Right lobe of liver (tissue), 6 donors: ENCODE results near the gene NRSN1. TPM values are rescaled to one million over a fixed set of nuclear protein-coding genes. Genes with fewer than 3 reads are reported as not detected.

ENCODE experiments used
- ATAC-seq, 4 donors: fragments of 200-7000 bp; cut with Tn5 transposase; one replicate each; pipeline ENCODE4 v1.9.1; 2020; ENCODE audit warnings: mild to moderate bottlenecking in 4 of 4, moderate library complexity in 4 of 4
- DNase-seq, 3 donors: peaks; one replicate each; pipeline ENCODE4 v3.0.0-alpha.2; 2020
- H3K27ac ChIP-seq, 3 donors: fragments of 200-600 bp; one replicate each; pipeline ENCODE4 v1.8.0; 2022
- H3K27me3 ChIP-seq, 2 donors: fragments of 200-600 bp; one replicate each; pipeline ENCODE4 v1.8.0; 2022
- H3K36me3 ChIP-seq, 4 donors: fragments of 200-600 bp; sonication (generic) in 1 of 4; one replicate each; pipeline versions ENCODE4 v1.5.1 to v1.8.0; 2017 to 2022; ENCODE audit warnings: control low read depth in 1 of 4
- H3K4me1 ChIP-seq, 4 donors: fragments of 200-600 bp; sonication (generic) in 1 of 4; one replicate each; pipeline versions ENCODE4 v1.5.1 to v1.8.0; 2017 to 2022; ENCODE audit warnings: control low read depth in 1 of 4
- H3K4me3 ChIP-seq, 3 donors: fragments of 200-600 bp; one replicate each; pipeline ENCODE4 v1.8.0; 2022
- H3K9me3 ChIP-seq, 4 donors: fragments of 200-600 bp; sonication (generic) in 1 of 4; one replicate each; pipeline versions ENCODE4 v1.5.1 to v1.8.0; 2017 to 2022; ENCODE audit warnings: control low read depth in 1 of 4
- CTCF ChIP-seq, 4 donors: fragments of 200-600 bp in 3 of 4; fragments of 450-650 bp in 1 of 4; IDR thresholded peaks; one replicate each; pipeline versions ENCODE4 v1.5.1 to v1.8.0; 2016 to 2022; ENCODE audit warnings: antibody characterized with exemption in 4 of 4, mild to moderate bottlenecking in 2 of 4
- POLR2A ChIP-seq: fragments of 450-650 bp; IDR thresholded peaks from one replicate; pipeline ENCODE4 v1.6.1; 2017; ENCODE audit warnings: antibody characterized with exemption, mild to moderate bottlenecking
- WGBS: methylation state at CpG from one replicate; pipeline ENCODE4 v1.1.6; 2018; ENCODE audit warnings: low coverage, low lambda C conversion rate; ENCODE audit not compliant: insufficient coverage; ENCODE audit errors: missing lambda C conversion rate; 5-methylcytosine and 5-hydroxymethylcytosine counted together
- intact Hi-C, 2 donors: fragments of 100-400 bp; cut with DNase I; formaldehyde crosslinking; loops; one replicate each; pipeline versions ENCODE4 v1.11.2 to v1.14.1; 2022
- total RNA-seq, 6 experiments: library from RNA; depleted of rRNA in 2 of 6; stranded (reverse); fragments of >200 nt in 2 of 6; fragmentation: NEBNext Ultra II Directional in 3 of 6; extraction: Animal tissue kit (Norgen Biotek cat#: 25700) in 3 of 6; gene quantifications; one replicate each; pipeline versions ENCODE4 v1.1.0 to v1.2.4, GENCODE V29; 2016 to 2023
- donor health status: DM: no; HTN: yes; CAD: no.
- donor health status: DM: no; HTN: no; CAD: no.
- donor health status: DM: no; HTN: no; CAD: no.
- donor health status: DM: no; HTN: yes; CAD: no.
- donor health status: DM: no; HTN: yes; CAD: no.

NRSN1 gene
- total RNA-seq, 6 experiments from 2014 or later = not detected

DNA sequence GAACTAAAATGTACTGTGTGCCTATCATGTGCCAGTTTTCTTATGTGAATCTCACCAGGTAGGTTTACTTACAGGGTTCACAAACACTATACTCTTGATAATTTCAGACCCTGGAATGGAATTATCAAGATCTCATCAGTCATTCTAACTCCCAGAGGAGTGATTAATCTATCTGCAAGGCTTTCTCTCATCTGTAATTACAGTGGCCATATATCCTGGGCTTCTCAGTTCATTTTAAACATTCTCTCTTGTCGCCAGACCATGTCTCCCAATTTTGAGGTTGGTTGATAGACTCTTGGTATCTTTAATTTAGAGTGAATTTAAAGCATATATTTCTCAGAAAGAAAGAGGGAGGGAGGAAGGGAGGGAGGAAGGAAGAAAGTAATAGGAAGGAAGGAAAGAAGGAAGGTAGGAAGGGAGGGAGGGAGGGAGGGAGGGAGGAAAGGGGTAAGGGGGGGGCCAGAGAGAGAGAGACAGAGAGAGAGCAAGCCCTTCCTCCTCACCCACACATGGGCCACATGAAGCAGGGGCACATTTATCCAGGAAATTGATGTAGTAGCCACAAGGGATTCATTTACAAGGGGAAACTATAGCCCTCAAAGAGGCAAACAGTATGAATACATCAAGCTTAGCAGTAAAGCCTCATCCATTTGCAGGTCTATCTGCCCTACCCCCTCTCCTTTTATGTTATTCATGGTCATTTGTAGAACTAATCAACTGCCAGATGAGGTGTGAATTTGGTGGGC, 25.8 kb upstream of the NRSN1 start:
- no peak for DNase-seq

GRCh38 chr6:24100770-24101155, 25.3 kb upstream of the NRSN1 start:
- Histone ChIP-seq H3K27ac (no peak overlapping the region), H3K4me3 (no peak overlapping the region), H3K9me3 (no peaks in the 10 kb centered on the region), H3K27me3 (no peaks in the 10 kb centered on the region), H3K4me1 (no peaks in the 10 kb centered on the region), H3K36me3 (no peaks in the 10 kb centered on the region)
- intact Hi-C loops = no loop called here
- TF ChIP-seq CTCF (IDR thresholded peaks at IDR 0.05) (no peak), POLR2A (no peak)
- DNase-seq = no peak
- ATAC-seq = no peak
- 21% methylated on average over 2 of the region's 2 CpGs for WGBS

More for the DNA sequence above, 25.8 kb upstream of the NRSN1 start:
- no peaks in the 10 kb centered on the region for H3K27me3 ChIP-seq
- WGBS = 25% methylated on average over 1 of the region's 1 CpG
- no peak for TF ChIP-seq POLR2A
- no peak for TF ChIP-seq CTCF (IDR thresholded peaks at IDR 0.05)
- no peak overlapping the region for H3K27ac ChIP-seq
- no peaks in the 10 kb centered on the region for H3K36me3 ChIP-seq
- no peak for ATAC-seq
- intact Hi-C loops = no loop called here
- H3K4me3 ChIP-seq = no peak overlapping the region
- H3K9me3 ChIP-seq = no peaks in the 10 kb centered on the region
- H3K4me1 ChIP-seq = no peaks in the 10 kb centered on the region

DNA sequence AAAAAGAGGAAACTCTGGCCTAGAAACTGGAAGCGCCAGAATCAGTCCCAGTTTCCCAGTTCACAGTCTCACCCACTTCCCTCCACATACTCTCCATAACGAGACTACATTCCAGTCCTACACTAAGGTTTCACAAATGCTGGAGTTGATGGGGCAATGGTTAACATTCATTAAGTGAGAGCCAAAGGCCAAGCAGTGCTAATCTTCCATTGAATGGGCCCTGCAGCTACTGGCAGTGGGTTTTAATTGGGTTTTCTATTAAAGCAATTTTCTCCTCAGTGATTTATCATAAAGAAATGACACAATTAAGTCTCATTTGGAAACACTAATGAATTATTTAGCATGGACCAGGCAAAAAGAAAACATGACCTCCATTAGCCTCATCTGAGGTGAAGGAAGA, 20.8 kb upstream of the NRSN1 start:
- intact Hi-C loops = no loop called here
- WGBS = 29% methylated on average over 2 of the region's 2 CpGs
- H3K36me3 ChIP-seq = no peaks in the 10 kb centered on the region
- no peak for TF ChIP-seq POLR2A
- no peak for TF ChIP-seq CTCF (IDR thresholded peaks at IDR 0.05)
- no peaks in the 10 kb centered on the region for H3K27me3 ChIP-seq
- no peaks in the 10 kb centered on the region for H3K4me1 ChIP-seq
- ATAC-seq = no peak
- no peak for DNase-seq
- H3K9me3 ChIP-seq = no peaks in the 10 kb centered on the region
- H3K27ac ChIP-seq = no peak overlapping the region
- no peak overlapping the region for H3K4me3 ChIP-seq

DNA sequence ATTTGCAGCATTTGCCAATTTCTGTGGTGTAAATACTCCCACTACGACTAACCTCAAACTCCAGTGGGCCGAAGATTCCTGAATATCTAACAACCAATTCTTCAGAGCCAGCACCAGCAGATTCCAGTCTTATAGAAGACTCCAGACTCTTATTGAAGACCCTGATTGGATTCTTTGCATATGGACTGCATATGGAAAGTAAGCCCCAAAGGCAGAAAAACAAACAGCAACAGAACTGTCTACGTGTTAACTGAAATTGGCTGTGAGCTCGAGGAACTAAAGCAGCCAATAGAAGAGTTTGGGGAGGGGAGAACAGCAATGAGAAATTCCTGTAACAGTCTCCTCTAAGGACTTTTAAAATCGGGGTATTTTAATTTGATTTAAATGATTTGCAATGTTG, 19.7 kb upstream of the NRSN1 start:
- DNase-seq = no peak
- H3K4me3 ChIP-seq = no peak overlapping the region
- no peak overlapping the region for H3K27ac ChIP-seq
- no peak for TF ChIP-seq POLR2A
- no peak for TF ChIP-seq CTCF (IDR thresholded peaks at IDR 0.05)
- 26% methylated on average over 5 of the region's 5 CpGs for WGBS
- intact Hi-C loops = no loop called here
- H3K9me3 ChIP-seq = no peaks in the 10 kb centered on the region
- H3K36me3 ChIP-seq = no peaks in the 10 kb centered on the region
- no peak for ATAC-seq
- H3K27me3 ChIP-seq = no peaks in the 10 kb centered on the region
- no peaks in the 10 kb centered on the region for H3K4me1 ChIP-seq
